ENCODE results near the gene SERPINA1.

Gene SERPINA1

GRCh38 chr14:94388384-94389103 lies at the start of gene SERPINA1:
Gene SERPINA1 (minus strand): TSS chr14:94388602. CDS start chr14:94383237, 5,365 bp downstream.
- H3K4me3 ChIP-seq (ENCODE audit: low read length) = no peak within 1 kb of the TSS
- DNase-seq (ENCODE audit: low read depth) = no peak
- TF ChIP-seq CTCF (conservative IDR thresholded peaks at IDR 0.05; ENCODE audit: low read depth, low read length) = no peak

GRCh38 chr14:94428610-94429009 lies 40.2 kb upstream of the SERPINA1 start:
- no peak for DNase-seq (ENCODE audit: low read depth)
- no peak overlapping the region for H3K4me3 ChIP-seq (ENCODE audit: low read length)
- no peak for TF ChIP-seq CTCF (conservative IDR thresholded peaks at IDR 0.05; ENCODE audit: low read depth, low read length)

GRCh38 chr14:94427016-94427613 lies 38.7 kb upstream of the SERPINA1 start:
- TF ChIP-seq CTCF (conservative IDR thresholded peaks at IDR 0.05; ENCODE audit: low read depth, low read length) = no peak
- no peak for DNase-seq (ENCODE audit: low read depth)
- H3K4me3 ChIP-seq (ENCODE audit: low read length) = no peak overlapping the region

GRCh38 chr14:94426526-94426925 lies 38.1 kb upstream of the SERPINA1 start:
- no peak for DNase-seq (ENCODE audit: low read depth)
- H3K4me3 ChIP-seq (ENCODE audit: low read length) = no peak overlapping the region
- TF ChIP-seq CTCF (conservative IDR thresholded peaks at IDR 0.05; ENCODE audit: low read depth, low read length) = no peak

GRCh38 chr14:94424371-94424770 lies 36.0 kb upstream of the SERPINA1 start:
- H3K4me3 ChIP-seq (ENCODE audit: low read length) = no peak overlapping the region
- no peak for DNase-seq (ENCODE audit: low read depth)
- TF ChIP-seq CTCF (conservative IDR thresholded peaks at IDR 0.05; ENCODE audit: low read depth, low read length) = no peak

GRCh38 chr14:94423453-94424056 lies 35.2 kb upstream of the SERPINA1 start:
- no peak for DNase-seq (ENCODE audit: low read depth)
- no peak overlapping the region for H3K4me3 ChIP-seq (ENCODE audit: low read length)
- peak; percentile 79 for TF ChIP-seq CTCF (conservative IDR thresholded peaks at IDR 0.05; ENCODE audit: low read depth, low read length)
